Sigmoid colon (tissue), 3 donors: ENCODE measurements around the gene PRXL2A.

Experiments used
- POLR2A ChIP-seq, 2 donors: fragments of 450-650 bp; IDR thresholded peaks; one replicate each; pipeline ENCODE4 v1.6.1; 2016; ENCODE audit warnings: antibody characterized with exemption in 2 of 2, mild to moderate bottlenecking in 2 of 2, moderate library complexity in 2 of 2
- TF ChIP-seq, protein P1 (sequence below), 4 experiments: fragments of 450-650 bp in 3 of 4; fragments of 200-600 bp in 1 of 4; IDR thresholded peaks; one replicate each; pipeline ENCODE4 v1.5.1; 2016 to 2019; ENCODE audit warnings: antibody characterized with exemption in 4 of 4, mild to moderate bottlenecking in 3 of 4, moderate library complexity in 2 of 4

DNA sequence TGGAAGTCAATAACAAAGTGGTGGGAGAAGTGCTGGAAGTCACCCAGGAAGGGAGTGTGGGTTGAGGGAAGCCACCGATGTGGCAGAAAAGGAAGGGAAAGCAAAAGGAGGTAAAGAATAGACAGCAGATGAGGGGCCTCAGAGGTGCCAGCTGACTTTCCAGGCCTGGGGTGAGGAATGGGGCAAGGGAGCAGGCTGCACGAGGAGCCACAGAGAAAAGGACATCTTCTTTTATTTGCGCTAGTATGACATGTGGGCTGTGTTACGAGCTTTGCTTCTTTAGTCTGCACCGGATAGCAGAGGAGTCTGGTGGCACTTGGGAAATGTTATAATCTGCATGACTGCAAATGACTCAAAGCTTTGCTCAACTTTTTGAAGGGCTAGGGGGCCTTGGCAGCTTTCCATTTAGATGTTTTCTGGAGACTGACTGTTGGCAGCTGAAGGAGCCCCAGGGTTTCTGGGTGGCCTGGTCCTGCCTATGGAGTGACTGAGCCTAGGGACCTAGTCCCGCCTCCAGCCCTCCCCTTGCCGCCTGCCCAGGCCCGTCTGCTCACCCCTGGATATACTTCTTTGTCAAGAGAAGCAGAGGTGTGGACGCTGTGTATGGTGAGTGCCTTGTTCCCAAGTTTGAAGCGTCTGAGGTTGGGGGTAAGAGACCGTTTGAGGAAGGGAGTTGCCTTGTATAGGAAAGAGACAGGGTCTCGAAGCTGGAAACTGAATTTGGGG, 5.1 kb downstream of the PRXL2A start:
- TF ChIP-seq, protein P1, sequence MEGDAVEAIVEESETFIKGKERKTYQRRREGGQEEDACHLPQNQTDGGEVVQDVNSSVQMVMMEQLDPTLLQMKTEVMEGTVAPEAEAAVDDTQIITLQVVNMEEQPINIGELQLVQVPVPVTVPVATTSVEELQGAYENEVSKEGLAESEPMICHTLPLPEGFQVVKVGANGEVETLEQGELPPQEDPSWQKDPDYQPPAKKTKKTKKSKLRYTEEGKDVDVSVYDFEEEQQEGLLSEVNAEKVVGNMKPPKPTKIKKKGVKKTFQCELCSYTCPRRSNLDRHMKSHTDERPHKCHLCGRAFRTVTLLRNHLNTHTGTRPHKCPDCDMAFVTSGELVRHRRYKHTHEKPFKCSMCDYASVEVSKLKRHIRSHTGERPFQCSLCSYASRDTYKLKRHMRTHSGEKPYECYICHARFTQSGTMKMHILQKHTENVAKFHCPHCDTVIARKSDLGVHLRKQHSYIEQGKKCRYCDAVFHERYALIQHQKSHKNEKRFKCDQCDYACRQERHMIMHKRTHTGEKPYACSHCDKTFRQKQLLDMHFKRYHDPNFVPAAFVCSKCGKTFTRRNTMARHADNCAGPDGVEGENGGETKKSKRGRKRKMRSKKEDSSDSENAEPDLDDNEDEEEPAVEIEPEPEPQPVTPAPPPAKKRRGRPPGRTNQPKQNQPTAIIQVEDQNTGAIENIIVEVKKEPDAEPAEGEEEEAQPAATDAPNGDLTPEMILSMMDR (IDR thresholded peaks at IDR 0.05) = no peak
- TF ChIP-seq POLR2A (IDR thresholded peaks at IDR 0.05) = no peak
